Measurements from ENCODE around the gene CDH5.

GRCh38 chr16:66391726-66392670 lies 25.5 kb downstream of the CDH5 start:
- TF ChIP-seq POLR2A (IDR thresholded peaks at IDR 0.05; ENCODE audit: low read depth, low read length): no peak
- no peak for TF ChIP-seq POLR2AphosphoS5 (IDR thresholded peaks at IDR 0.05; ENCODE audit: low read depth, low read length)
- no peak for TF ChIP-seq TAF1 (IDR thresholded peaks at IDR 0.05; ENCODE audit: borderline replicate concordance, low read depth, low read length)
